ENCODE data around the gene EIF4G3.

DNA sequence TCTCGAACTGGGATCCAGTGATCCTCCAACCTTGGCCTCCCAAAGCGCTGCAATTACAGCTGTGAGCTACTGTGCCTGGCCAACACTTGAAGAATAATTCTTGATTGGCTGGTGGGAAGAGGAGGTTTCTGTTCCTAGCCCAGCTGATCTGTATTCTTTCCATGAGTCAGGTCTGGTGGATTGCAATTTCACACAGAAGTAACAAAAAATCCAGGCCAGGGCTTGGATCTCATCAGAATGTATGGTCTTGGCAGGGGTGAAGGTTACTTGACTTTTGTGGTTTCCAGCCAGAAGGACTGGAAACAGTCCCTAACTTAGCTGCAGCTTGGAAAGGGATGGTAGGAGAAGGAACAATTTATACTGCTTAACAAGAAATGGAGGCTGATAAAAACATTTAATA lies 384.5 kb downstream of the EIF4G3 start:
- no peak for TF ChIP-seq POLR2AphosphoS5 (IDR thresholded peaks at IDR 0.05; ENCODE audit: low read depth, low read length)
- no peak for TF ChIP-seq SIN3A (IDR thresholded peaks at IDR 0.05; ENCODE audit: borderline replicate concordance, insufficient read depth, low read length)
- no peak for TF ChIP-seq TAF1 (IDR thresholded peaks at IDR 0.05; ENCODE audit: borderline replicate concordance, insufficient read depth, low read length)
